Heart left ventricle (tissue), 16 donors: ENCODE measurements around the gene CFAP299. TPM values are rescaled to one million over a fixed set of nuclear protein-coding genes. Genes with fewer than 3 reads are reported as not detected.
"Not testable (repeated sequence)": the region's sequence is repeated elsewhere in the genome, so short reads cannot be mapped to it uniquely, and the experiment has no call there.

ENCODE experiments used
- ATAC-seq, 4 donors: fragments of 200-7000 bp; cut with Tn5 transposase; one replicate each; pipeline ENCODE4 v1.9.1; 2020 to 2022; ENCODE audit warnings: moderate library complexity in 4 of 4, mild to moderate bottlenecking in 3 of 4, moderate number of reproducible peaks in 1 of 4
- DNase-seq, 5 donors: peaks; one replicate each; pipeline ENCODE4 v3.0.0-alpha.2; 2020
- H3K27ac ChIP-seq, 12 donors: fragments of 200-600 bp; sonication (generic) in 4 of 12; one replicate each; pipeline versions ENCODE4 v1.5.0 to v1.8.0; 2016 to 2022; ENCODE audit warnings: mild to moderate bottlenecking in 2 of 12
- H3K27me3 ChIP-seq, 9 donors: fragments of 200-600 bp; sonication (generic) in 2 of 9; one replicate each; pipeline versions ENCODE4 v1.5.1 to v1.8.0; 2016 to 2022; ENCODE audit warnings: mild to moderate bottlenecking in 3 of 9
- H3K36me3 ChIP-seq, 9 donors: fragments of 200-600 bp; sonication (generic) in 2 of 9; one replicate each; pipeline versions ENCODE4 v1.5.0 to v1.8.0; 2018 to 2022; ENCODE audit warnings: mild to moderate bottlenecking in 2 of 9
- H3K4me1 ChIP-seq, 12 donors: fragments of 200-600 bp; sonication (generic) in 4 of 12; one replicate each; pipeline versions ENCODE4 v1.5.0 to v1.8.0; 2016 to 2022; ENCODE audit warnings: mild to moderate bottlenecking in 3 of 12
- H3K4me3 ChIP-seq, 12 donors: fragments of 200-600 bp; sonication (generic) in 4 of 12; one replicate each; pipeline versions ENCODE4 v1.5.0 to v1.8.0; 2017 to 2022; ENCODE audit warnings: mild to moderate bottlenecking in 9 of 12, moderate library complexity in 4 of 12
- H3K9me3 ChIP-seq, 12 donors: fragments of 200-600 bp; sonication (generic) in 4 of 12; one replicate each; pipeline versions ENCODE4 v1.5.0 to v1.8.0; 2016 to 2022; ENCODE audit warnings: mild to moderate bottlenecking in 1 of 12
- POLR2A ChIP-seq, 2 donors: fragments of 450-650 bp; IDR thresholded peaks; one replicate each; pipeline ENCODE4 v1.6.1; 2017; ENCODE audit warnings: antibody characterized with exemption in 2 of 2, mild to moderate bottlenecking in 2 of 2, moderate library complexity in 2 of 2
- WGBS, 4 donors: extraction: QIAGEN DNeasy Blood & Tissue Kit in 2 of 4; methylation state at CpG; one replicate each; pipeline versions ENCODE4 v1.1.5 to v1.1.7; 2013 to 2018; 5-methylcytosine and 5-hydroxymethylcytosine counted together
- intact Hi-C, 10 donors: fragments of 100-400 bp; cut with DNase I; formaldehyde crosslinking; loops; one replicate each; pipeline versions ENCODE4 v1.11.1 to v1.14.2; 2022
- polyA plus RNA-seq, 2 donors: library from polyadenylated mRNA; stranded (reverse); fragments of 200-250 nt; gene quantifications; one replicate each; pipeline ENCODE4 v1.2.3, GENCODE V29; 2013
- total RNA-seq, 9 donors: library from RNA; depleted of rRNA in 2 of 9; stranded (reverse); fragments of >200 nt in 2 of 9; fragmentation: NEBNext Ultra II Directional in 3 of 9; extraction: Animal tissue kit (Norgen Biotek cat#: 25700) in 3 of 9; gene quantifications; one replicate each; pipeline versions ENCODE4 v1.1.0 to v1.2.4, GENCODE V29; 2016 to 2023
- TF ChIP-seq, protein P1 (sequence below), 12 donors: fragments of 200-600 bp; sonication (generic) in 4 of 12; IDR thresholded peaks; one replicate each; pipeline versions ENCODE4 v1.5.0 to v1.8.0; 2018 to 2022; ENCODE audit warnings: antibody characterized with exemption in 12 of 12, mild to moderate bottlenecking in 5 of 12
- donor health status: ischemic (EF 13 %, LVEDD 7.1; RV severe dilation, severe dysfunction).
- donor health status: healthy with polysubstance abuse.
- donor health status: DM: no; HTN: yes; CAD: no.
- donor health status: DM: no; HTN: no; CAD: no.
- donor health status: ischemic (EF 25% LVEDD 6.9; RV normal size, moderate dysfunction).
- donor health status: ischemic (EF 25% LVEDD 5.7; RV mildly dilated, moderate dysfunction).
- donor health status: healthy.
- donor health status: DM: yes; HTN: yes; CAD: no.
- donor health status: ischemic (EF 35%, LVEDD 5.7; RV mildly dilated, moderate dysfunction).
- donor health status: nonischemic (EF 11% LVEDD 7.7; RV severe dilation, severe dysfunction).
- donor health status: DM: yes; HTN: yes; CAD: no.
- donor health status: PGD.
- donor health status: ischemic (EF 29% LVEDD 5.4; RV normal size, mild dysfunction).
- donor health status: nonischemic (EF 23%, LVEDD 6.1; RV moderate dilation, normal function).

Gene CFAP299
- total and polyA plus RNA-seq, 11 donors: 0.25 TPM; not detected in 10

- ATAC-seq: no peak
Measured at GRCh38 chr4:80434238-80434637, 98.7 kb downstream of the CFAP299 start.

GRCh38 chr4:80438016-80438415 lies 102.5 kb downstream of the CFAP299 start:
- intact Hi-C loops: no loop called here
- ATAC-seq (no peak), DNase-seq (no peak)
- peaks cover 0 to 7% (median 0%) of the 10 kb centered on the region in 9 donors for H3K27me3 ChIP-seq
- 29 to 42% (median 31%) methylated on average over 1 of the region's 1 CpG for WGBS, 4 donors
- no peaks in the 10 kb centered on the region for H3K4me1 ChIP-seq
- TF ChIP-seq, protein P1, sequence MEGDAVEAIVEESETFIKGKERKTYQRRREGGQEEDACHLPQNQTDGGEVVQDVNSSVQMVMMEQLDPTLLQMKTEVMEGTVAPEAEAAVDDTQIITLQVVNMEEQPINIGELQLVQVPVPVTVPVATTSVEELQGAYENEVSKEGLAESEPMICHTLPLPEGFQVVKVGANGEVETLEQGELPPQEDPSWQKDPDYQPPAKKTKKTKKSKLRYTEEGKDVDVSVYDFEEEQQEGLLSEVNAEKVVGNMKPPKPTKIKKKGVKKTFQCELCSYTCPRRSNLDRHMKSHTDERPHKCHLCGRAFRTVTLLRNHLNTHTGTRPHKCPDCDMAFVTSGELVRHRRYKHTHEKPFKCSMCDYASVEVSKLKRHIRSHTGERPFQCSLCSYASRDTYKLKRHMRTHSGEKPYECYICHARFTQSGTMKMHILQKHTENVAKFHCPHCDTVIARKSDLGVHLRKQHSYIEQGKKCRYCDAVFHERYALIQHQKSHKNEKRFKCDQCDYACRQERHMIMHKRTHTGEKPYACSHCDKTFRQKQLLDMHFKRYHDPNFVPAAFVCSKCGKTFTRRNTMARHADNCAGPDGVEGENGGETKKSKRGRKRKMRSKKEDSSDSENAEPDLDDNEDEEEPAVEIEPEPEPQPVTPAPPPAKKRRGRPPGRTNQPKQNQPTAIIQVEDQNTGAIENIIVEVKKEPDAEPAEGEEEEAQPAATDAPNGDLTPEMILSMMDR (IDR thresholded peaks at IDR 0.05): no peak
- no peak overlapping the region for H3K27ac ChIP-seq
- H3K9me3 ChIP-seq: peaks cover 0 to 10% (median 0%) of the 10 kb centered on the region in 12 donors
- no peaks in the 10 kb centered on the region for H3K36me3 ChIP-seq
- H3K4me3 ChIP-seq: no peak overlapping the region

More at GRCh38 chr4:80434238-80434637, 98.7 kb downstream of the CFAP299 start:
- intact Hi-C loops: no loop called here
- DNase-seq: no peak
- Histone ChIP-seq H3K4me3 (no peak overlapping the region), H3K4me1 (no peaks in the 10 kb centered on the region), H3K27ac (no peak overlapping the region), H3K27me3 (peaks cover 0 to under 1% (median 0%) of the 10 kb centered on the region in 9 donors), H3K9me3 (no peaks in the 10 kb centered on the region), H3K36me3 (no peaks in the 10 kb centered on the region)
- TF ChIP-seq POLR2A (IDR thresholded peaks at IDR 0.05): no peak
- TF ChIP-seq, protein P1 (IDR thresholded peaks at IDR 0.05): no peak
- 42 to 84% (median 78%) methylated on average over 1 of the region's 1 CpG for WGBS, 4 donors

DNA sequence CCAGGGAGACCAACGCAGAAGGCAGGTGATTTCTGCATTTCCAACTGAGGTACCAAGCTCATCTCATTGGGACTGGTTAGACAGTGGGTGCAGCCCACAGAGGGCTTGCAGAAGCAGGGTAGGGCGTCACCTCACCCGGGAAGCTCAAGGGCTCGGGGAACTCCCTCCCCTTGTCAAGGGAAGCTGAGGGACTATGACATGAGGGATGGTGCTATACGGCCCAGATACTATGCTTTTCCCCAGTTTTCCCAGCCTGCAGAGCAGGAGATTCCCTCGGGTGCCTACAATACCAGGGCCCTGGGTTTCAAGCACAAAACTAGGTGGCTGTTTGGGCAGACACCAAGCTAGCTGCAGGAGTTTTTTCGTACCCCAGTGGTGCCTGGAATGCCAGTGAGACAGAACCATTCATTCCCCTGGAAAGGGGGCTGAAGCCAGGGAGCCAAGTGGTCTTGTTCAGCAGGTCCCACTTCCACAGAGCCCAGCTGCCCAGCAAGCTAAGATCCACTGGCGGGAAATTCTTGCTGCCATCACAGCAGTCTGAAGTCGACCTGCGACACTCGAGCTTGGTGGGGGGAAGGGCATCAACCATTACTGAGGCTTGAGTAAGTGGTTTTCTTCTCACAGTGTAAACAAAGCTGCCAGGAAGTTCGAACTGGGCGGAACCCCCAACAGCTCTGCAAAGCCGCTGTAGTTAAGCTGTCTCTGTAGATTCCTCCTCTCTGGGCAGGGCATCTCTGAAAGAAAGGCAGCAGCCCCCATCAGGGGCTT lies 103.9 kb downstream of the CFAP299 start:
- ATAC-seq, H3K4me3 ChIP-seq, H3K4me1 ChIP-seq, DNase-seq, H3K27me3 ChIP-seq, H3K27ac ChIP-seq, H3K36me3 ChIP-seq, intact Hi-C loops: not testable (repeated sequence)
- 59 to 73% (median 62%) methylated on average over 10 to 14 of the region's 14 CpGs for WGBS, 4 donors
- H3K9me3 ChIP-seq: peaks cover 0 to 15% (median 0%) of the 10 kb centered on the region in 12 donors

- Histone ChIP-seq H3K27me3 (no peaks in the 10 kb centered on the region), H3K4me1 (no peaks in the 10 kb centered on the region), H3K36me3 (no peaks in the 10 kb centered on the region), H3K9me3 (peaks cover 0 to 15% (median 0%) of the 10 kb centered on the region in 12 donors), H3K4me3 (no peak overlapping the region), H3K27ac (no peak overlapping the region)
- intact Hi-C loops: no loop called here
- DNase-seq (no peak), ATAC-seq (no peak)
- TF ChIP-seq, protein P1 (IDR thresholded peaks at IDR 0.05): no peak
- TF ChIP-seq POLR2A (IDR thresholded peaks at IDR 0.05): no peak
Measured at GRCh38 chr4:80446248-80446647, 110.7 kb downstream of the CFAP299 start.

DNA sequence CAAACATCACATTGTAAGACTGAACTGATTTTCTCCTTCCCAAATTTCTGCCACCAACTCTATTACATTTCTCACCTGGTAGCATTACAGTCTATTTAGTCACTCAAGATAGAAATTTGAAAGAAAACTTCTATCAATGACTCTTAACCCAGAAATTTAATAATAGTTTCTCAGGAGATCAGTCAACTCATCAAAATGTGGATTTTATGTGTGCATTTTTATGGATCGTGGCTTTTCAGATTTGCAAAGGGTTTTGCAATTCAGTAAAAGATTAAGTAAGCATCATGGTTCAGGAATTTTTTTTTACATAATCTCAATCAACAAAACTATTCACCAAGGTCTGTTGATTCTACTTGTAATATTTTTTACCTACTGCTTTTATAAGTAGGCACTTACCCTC lies 111.1 kb downstream of the CFAP299 start:
- TF ChIP-seq, protein P1 (IDR thresholded peaks at IDR 0.05): no peak
- TF ChIP-seq POLR2A (IDR thresholded peaks at IDR 0.05): no peak
- Histone ChIP-seq H3K27ac (no peak overlapping the region), H3K36me3 (no peaks in the 10 kb centered on the region), H3K4me1 (no peaks in the 10 kb centered on the region), H3K4me3 (no peak overlapping the region), H3K27me3 (no peaks in the 10 kb centered on the region), H3K9me3 (peaks cover 0 to 15% (median 0%) of the 10 kb centered on the region in 12 donors)
- ATAC-seq (no peak), DNase-seq (no peak)
- WGBS, 4 donors: 66 to 80% (median 69%) methylated on average over 1 of the region's 1 CpG
- intact Hi-C loops: no loop called here
